ENCODE results near the gene STMND1. TPM values are rescaled to one million over a fixed set of nuclear protein-coding genes. Genes with fewer than 3 reads are reported as not detected.

STMND1 gene
- total and polyA plus RNA-seq, 2 donors (not counting 1 experiment from before 2014, with no cell fraction given): 0.06 TPM; not detected in 1

- no peaks in the 10 kb centered on the region for H3K9me3 ChIP-seq (ENCODE audit: control insufficient read depth, insufficient read depth, low read depth, low read length)
- H3K36me3 ChIP-seq (ENCODE audit: control insufficient read depth, insufficient read depth, low read length): no peaks in the 10 kb centered on the region
- DNase-seq (ENCODE audit: low read depth in 2 of 2): no peak
- H3K79me2 ChIP-seq (ENCODE audit: control insufficient read depth, insufficient read depth, low read length): no peaks in the 10 kb centered on the region
- no peak overlapping the region for H2AFZ ChIP-seq (ENCODE audit: low read length)
- H3K27ac ChIP-seq (ENCODE audit: insufficient read depth, low read length): no peak overlapping the region
- H3K9ac ChIP-seq (ENCODE audit: insufficient read depth, low read length): no peak overlapping the region
- H4K20me1 ChIP-seq (ENCODE audit: control insufficient read depth, extremely low read depth, insufficient read depth, low read length): no peaks in the 10 kb centered on the region
- H3K4me3 ChIP-seq (replicated peaks in 1 of 4; ENCODE audit: control extremely low read depth in 1 of 4, insufficient read depth in 1 of 4, low read depth in 3 of 4, low read length in 4 of 4): no peak overlapping the region
- peak; percentile 26 to 30 for TF ChIP-seq CTCF (conservative IDR thresholded peaks at IDR 0.05 in 1 of 2, IDR thresholded peaks at IDR 0.05 in 1 of 2; ENCODE audit: low read depth in 1 of 2, low read length in 2 of 2)
- TF ChIP-seq EZH2 (IDR thresholded peaks at IDR 0.05; ENCODE audit: low read length, missing control alignments): no peak
- H3K4me2 ChIP-seq (ENCODE audit: extremely low read depth, insufficient read depth, low read length): no peak overlapping the region
- H3K4me1 ChIP-seq (ENCODE audit: control insufficient read depth, extremely low read depth, insufficient read depth, low read length): no peaks in the 10 kb centered on the region
- no peaks in the 10 kb centered on the region for H3K27me3 ChIP-seq (ENCODE audit: control insufficient read depth, insufficient read depth, low read length)
These were observed 8.2 kb upstream of the STMND1 start for GRCh38 chr6:17093686-17094085.

GRCh38 chr6:17096096-17096495 lies 5.8 kb upstream of the STMND1 start:
- H3K4me2 ChIP-seq (ENCODE audit: extremely low read depth, insufficient read depth, low read length): no peak overlapping the region
- H3K79me2 ChIP-seq (ENCODE audit: control insufficient read depth, insufficient read depth, low read length): no peaks in the 10 kb centered on the region
- H2AFZ ChIP-seq (ENCODE audit: low read length): no peak overlapping the region

GRCh38 chr6:17096652-17097051 lies 5.2 kb upstream of the STMND1 start:
- no peaks in the 10 kb centered on the region for H4K20me1 ChIP-seq (ENCODE audit: control insufficient read depth, extremely low read depth, insufficient read depth, low read length)
- peaks cover 4% of the 10 kb centered on the region for H3K27me3 ChIP-seq (ENCODE audit: control insufficient read depth, insufficient read depth, low read length)
- TF ChIP-seq CTCF (conservative IDR thresholded peaks at IDR 0.05 in 1 of 2, IDR thresholded peaks at IDR 0.05 in 1 of 2; ENCODE audit: low read depth in 1 of 2, low read length in 2 of 2) (no peak), EZH2 (IDR thresholded peaks at IDR 0.05; ENCODE audit: low read length, missing control alignments) (no peak)
- no peak overlapping the region for H3K9ac ChIP-seq (ENCODE audit: insufficient read depth, low read length)
- H3K27ac ChIP-seq (ENCODE audit: insufficient read depth, low read length): no peak overlapping the region
- no peak overlapping the region for H3K4me3 ChIP-seq (replicated peaks in 1 of 4; ENCODE audit: control extremely low read depth in 1 of 4, insufficient read depth in 1 of 4, low read depth in 3 of 4, low read length in 4 of 4)
- DNase-seq (ENCODE audit: low read depth in 2 of 2): no peak
- no peaks in the 10 kb centered on the region for H3K4me1 ChIP-seq (ENCODE audit: control insufficient read depth, extremely low read depth, insufficient read depth, low read length)
- no peaks in the 10 kb centered on the region for H3K79me2 ChIP-seq (ENCODE audit: control insufficient read depth, insufficient read depth, low read length)
- no peaks in the 10 kb centered on the region for H3K9me3 ChIP-seq (ENCODE audit: control insufficient read depth, insufficient read depth, low read depth, low read length)
- no peak overlapping the region for H3K4me2 ChIP-seq (ENCODE audit: extremely low read depth, insufficient read depth, low read length)
- H3K36me3 ChIP-seq (ENCODE audit: control insufficient read depth, insufficient read depth, low read length): no peaks in the 10 kb centered on the region
- no peak overlapping the region for H2AFZ ChIP-seq (ENCODE audit: low read length)

More at GRCh38 chr6:17096096-17096495, 5.8 kb upstream of the STMND1 start:
- no peaks in the 10 kb centered on the region for H3K4me1 ChIP-seq (ENCODE audit: control insufficient read depth, extremely low read depth, insufficient read depth, low read length)
- no peaks in the 10 kb centered on the region for H4K20me1 ChIP-seq (ENCODE audit: control insufficient read depth, extremely low read depth, insufficient read depth, low read length)
- no peaks in the 10 kb centered on the region for H3K9me3 ChIP-seq (ENCODE audit: control insufficient read depth, insufficient read depth, low read depth, low read length)
- H3K27ac ChIP-seq (ENCODE audit: insufficient read depth, low read length): no peak overlapping the region
- no peak overlapping the region for H3K4me3 ChIP-seq (replicated peaks in 1 of 4; ENCODE audit: control extremely low read depth in 1 of 4, insufficient read depth in 1 of 4, low read depth in 3 of 4, low read length in 4 of 4)
- peak in 1 of 2 donors; percentile 38 for DNase-seq (ENCODE audit: low read depth in 2 of 2)
- H3K36me3 ChIP-seq (ENCODE audit: control insufficient read depth, insufficient read depth, low read length): no peaks in the 10 kb centered on the region
- H3K9ac ChIP-seq (ENCODE audit: insufficient read depth, low read length): no peak overlapping the region
- H3K27me3 ChIP-seq (ENCODE audit: control insufficient read depth, insufficient read depth, low read length): no peaks in the 10 kb centered on the region
- no peak for TF ChIP-seq CTCF (conservative IDR thresholded peaks at IDR 0.05 in 1 of 2, IDR thresholded peaks at IDR 0.05 in 1 of 2; ENCODE audit: low read depth in 1 of 2, low read length in 2 of 2)
- no peak for TF ChIP-seq EZH2 (IDR thresholded peaks at IDR 0.05; ENCODE audit: low read length, missing control alignments)

Data from fibroblast of lung (primary cell).